ENCODE data around the gene CELF4. TPM values are rescaled to one million over a fixed set of nuclear protein-coding genes. Genes with fewer than 3 reads are reported as not detected.

The CELF4 gene
- total and polyA plus RNA-seq, 2 of the 4 experiments (the other 2 are of a cell fraction): not detected

- Histone ChIP-seq H2BK15ac (ENCODE audit: low read depth, low read length) (no peak overlapping the region), H4K5ac (ENCODE audit: low read depth, low read length) (no peak overlapping the region), H2BK20ac (ENCODE audit: low read depth, low read length) (no peak overlapping the region), H2AFZ (replicated peaks; ENCODE audit: low read length, poor library complexity) (no peak overlapping the region), H3K27ac (ENCODE audit: insufficient read depth, low read length) (no peak overlapping the region), H3K14ac (replicated peaks; ENCODE audit: low read depth, low read length) (no peak overlapping the region), H3K4me1 (ENCODE audit: control insufficient read depth, insufficient read depth, low read length) (no peaks in the 10 kb centered on the region), H3K56ac (ENCODE audit: extremely low read depth, insufficient read depth, low read length) (no peak overlapping the region), H3K9ac (ENCODE audit: low read depth, low read length) (no peak overlapping the region), H3K23ac (ENCODE audit: low read depth, low read length) (no peak overlapping the region), H3K4me3 (ENCODE audit: insufficient read depth, low read depth, low read length) (no peak overlapping the region), H3K4ac (ENCODE audit: low read depth, low read length) (no peak overlapping the region), H4K8ac (ENCODE audit: low read depth in 2 of 2, low read length in 2 of 2) (no peak overlapping the region), H3K79me1 (ENCODE audit: low read depth in 1 of 2, low read length in 2 of 2) (no peaks in the 10 kb centered on the region), H3K4me2 (ENCODE audit: low read depth, low read length) (no peak overlapping the region), H3K18ac (ENCODE audit: low read depth, low read length) (no peak overlapping the region), H2AK9ac (replicated peaks; ENCODE audit: low read depth, low read length, poor library complexity) (no peak overlapping the region), H2AK5ac (ENCODE audit: low read depth, low read length) (no peak overlapping the region), H3K9me1 (ENCODE audit: insufficient read depth, low read length) (no peaks in the 10 kb centered on the region), H2BK120ac (ENCODE audit: low read depth, low read length) (no peak overlapping the region), H2BK5ac (ENCODE audit: low read depth, low read length, poor library complexity, severe bottlenecking) (no peak overlapping the region), H3K9me3 (ENCODE audit: control insufficient read depth, insufficient read depth, low read length) (no peaks in the 10 kb centered on the region), H4K91ac (ENCODE audit: insufficient read depth, low read depth, low read length) (no peak overlapping the region), H4K20me1 (ENCODE audit: insufficient read depth, low read length) (no peaks in the 10 kb centered on the region), H3K27me3 (ENCODE audit: control insufficient read depth, insufficient read depth, low read length) (peaks cover 15% of the 10 kb centered on the region; the same call in 1 of the 2 replicates), H3K36me3 (ENCODE audit: control insufficient read depth, insufficient read depth, low read length) (no peaks in the 10 kb centered on the region)
- intact Hi-C loops (cut with micrococcal nuclease): no loop called here
- in situ Hi-C loops (cut with MboI; ENCODE audit: low sequenced_read_pairs): no loop called here
- TF ChIP-seq BHLHE40 (IDR thresholded peaks at IDR 0.05; ENCODE audit: low read depth, low read length): no peak
- TF ChIP-seq NFE2L2 (IDR thresholded peaks at IDR 0.05; ENCODE audit: low read depth, low read length): no peak
- TF ChIP-seq FOS (IDR thresholded peaks at IDR 0.05; ENCODE audit: low read depth, low read length): no peak
- no peak for TF ChIP-seq RAD21 (IDR thresholded peaks at IDR 0.05; ENCODE audit: low read length)
- TF ChIP-seq MAFK (IDR thresholded peaks at IDR 0.05; ENCODE audit: low read depth, low read length): no peak
- TF ChIP-seq CHD1 (IDR thresholded peaks at IDR 0.05; ENCODE audit: low read depth, low read length): no peak
- no peak for TF ChIP-seq MAZ (IDR thresholded peaks at IDR 0.05; ENCODE audit: borderline replicate concordance, low read depth, low read length)
- TF ChIP-seq RFX5 (IDR thresholded peaks at IDR 0.05; ENCODE audit: low read depth, low read length): no peak
- no peak for TF ChIP-seq POLR2A (IDR thresholded peaks at IDR 0.05; ENCODE audit: low read depth, low read length)
- TF ChIP-seq MXI1 (IDR thresholded peaks at IDR 0.05; ENCODE audit: borderline replicate concordance, low read depth, low read length): no peak
- no peak for TF ChIP-seq RCOR1 (IDR thresholded peaks at IDR 0.05; ENCODE audit: insufficient replicate concordance, low read length)
- no peak for TF ChIP-seq CEBPB (IDR thresholded peaks at IDR 0.05; ENCODE audit: low read depth, low read length)
- TF ChIP-seq, protein P1, sequence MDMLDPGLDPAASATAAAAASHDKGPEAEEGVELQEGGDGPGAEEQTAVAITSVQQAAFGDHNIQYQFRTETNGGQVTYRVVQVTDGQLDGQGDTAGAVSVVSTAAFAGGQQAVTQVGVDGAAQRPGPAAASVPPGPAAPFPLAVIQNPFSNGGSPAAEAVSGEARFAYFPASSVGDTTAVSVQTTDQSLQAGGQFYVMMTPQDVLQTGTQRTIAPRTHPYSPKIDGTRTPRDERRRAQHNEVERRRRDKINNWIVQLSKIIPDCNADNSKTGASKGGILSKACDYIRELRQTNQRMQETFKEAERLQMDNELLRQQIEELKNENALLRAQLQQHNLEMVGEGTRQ (IDR thresholded peaks at IDR 0.05; ENCODE audit: low read depth, low read length): no peak
- TF ChIP-seq SMC3 (IDR thresholded peaks at IDR 0.05; ENCODE audit: low read depth, low read length): no peak
- no peak for TF ChIP-seq CTCF (conservative IDR thresholded peaks at IDR 0.05; ENCODE audit: low read depth, low read length)
- no peak for TF ChIP-seq ELK1 (IDR thresholded peaks at IDR 0.05; ENCODE audit: borderline replicate concordance, low read depth, low read length)
- ATAC-seq (ENCODE audit: low read depth) (no peak), DNase-seq (no peak)
- POLR2A ChIA-PET (ENCODE audit: unreplicated experiment): no interaction called here
- no TSS peak for BruUV-seq (replicated peaks)
- WGBS, 2 experiments (ENCODE audit: extremely low coverage in 2 of 2, insufficient read length in 1 of 2): no CpG with 5 or more reads among the region's 8 CpGs
- CTCF ChIA-PET: no interaction called here
- dilution Hi-C loops (cut with HindIII; ENCODE audit: low sequenced_read_pairs, unreplicated experiment): no loop called here
Measured at GRCh38 chr18:37306432-37306831, 259.2 kb downstream of the CELF4 start.
